Measurements from ENCODE around the gene FMN1.

Gene FMN1

DNA sequence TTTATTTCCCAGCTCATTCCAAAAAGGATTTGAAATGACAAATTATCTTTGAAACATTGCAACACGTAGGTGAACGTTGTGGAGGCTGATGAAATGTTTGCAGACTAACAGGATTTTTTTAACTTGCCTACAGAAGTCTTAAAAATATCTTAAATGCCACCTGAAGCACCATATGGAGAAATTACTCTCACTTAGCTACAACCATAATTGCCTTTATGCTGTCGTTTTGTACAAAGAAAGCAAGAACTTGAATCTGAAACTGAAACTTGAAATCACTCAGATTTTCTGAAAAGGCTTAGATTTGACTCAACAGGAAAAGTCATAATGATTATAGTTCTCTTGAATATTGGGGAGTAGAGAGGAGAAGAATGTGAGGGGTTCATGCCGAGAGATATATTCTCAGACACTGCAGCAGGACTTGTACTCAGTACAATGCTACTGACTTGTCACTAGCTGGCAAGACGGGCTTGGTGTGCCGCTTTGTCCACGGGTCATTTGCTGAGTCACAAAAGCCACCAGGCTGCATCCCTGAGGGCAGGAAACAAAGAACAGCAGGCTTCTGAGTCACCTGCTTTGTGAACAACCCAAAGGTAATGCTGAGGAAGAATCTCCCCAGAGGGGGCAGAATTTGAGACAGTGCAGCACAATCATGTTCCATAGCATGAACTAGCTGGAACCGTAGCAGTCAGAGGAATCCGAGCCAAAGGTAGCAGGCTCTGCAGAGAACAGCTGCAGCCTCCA lies 7.1 kb upstream of the FMN1 start:
- no peaks in the 10 kb centered on the region for H3K9me3 ChIP-seq (ENCODE audit: low read depth, low read length)
- H3K27ac ChIP-seq = no peak overlapping the region
- no peak overlapping the region for H3K4me3 ChIP-seq
- no peaks in the 10 kb centered on the region for H3K36me3 ChIP-seq (ENCODE audit: insufficient read depth, low read length)
- no peak overlapping the region for H3K9ac ChIP-seq (ENCODE audit: insufficient read length)
- TF ChIP-seq EZH2 (IDR thresholded peaks at IDR 0.05) (no peak), FOXP2 (optimal IDR thresholded peaks at IDR 0.05; ENCODE audit: control extremely low read depth, extremely low read length, insufficient read depth) (no peak), POLR2AphosphoS5 (IDR thresholded peaks at IDR 0.05; ENCODE audit: borderline replicate concordance, low read depth, low read length) (no peak)
- no peak for DNase-seq (ENCODE audit: low read depth, low spot score)

GRCh38 chr15:33200903-33201302 lies 6.4 kb upstream of the FMN1 start:
- H3K4me3 ChIP-seq = no peak overlapping the region
- H3K9ac ChIP-seq (ENCODE audit: insufficient read length) = no peak overlapping the region
- H3K36me3 ChIP-seq (ENCODE audit: insufficient read depth, low read length) = no peaks in the 10 kb centered on the region
- no peaks in the 10 kb centered on the region for H3K9me3 ChIP-seq (ENCODE audit: low read depth, low read length)
- TF ChIP-seq POLR2AphosphoS5 (IDR thresholded peaks at IDR 0.05; ENCODE audit: borderline replicate concordance, low read depth, low read length) = no peak
- TF ChIP-seq EZH2 (IDR thresholded peaks at IDR 0.05) = no peak
- TF ChIP-seq FOXP2 (optimal IDR thresholded peaks at IDR 0.05; ENCODE audit: control extremely low read depth, extremely low read length, insufficient read depth) = no peak
- H3K27ac ChIP-seq = no peak overlapping the region
- DNase-seq (ENCODE audit: low read depth, low spot score) = no peak

GRCh38 chr15:33200444-33200843 lies 5.9 kb upstream of the FMN1 start:
- Histone ChIP-seq H3K36me3 (ENCODE audit: insufficient read depth, low read length) (no peaks in the 10 kb centered on the region), H3K4me3 (no peak overlapping the region), H3K9me3 (ENCODE audit: low read depth, low read length) (no peaks in the 10 kb centered on the region), H3K27ac (no peak overlapping the region), H3K9ac (ENCODE audit: insufficient read length) (no peak overlapping the region)
- DNase-seq (ENCODE audit: low read depth, low spot score) = no peak
- TF ChIP-seq FOXP2 (optimal IDR thresholded peaks at IDR 0.05; ENCODE audit: control extremely low read depth, extremely low read length, insufficient read depth) (no peak), POLR2AphosphoS5 (IDR thresholded peaks at IDR 0.05; ENCODE audit: borderline replicate concordance, low read depth, low read length) (no peak), EZH2 (IDR thresholded peaks at IDR 0.05) (no peak)

DNA sequence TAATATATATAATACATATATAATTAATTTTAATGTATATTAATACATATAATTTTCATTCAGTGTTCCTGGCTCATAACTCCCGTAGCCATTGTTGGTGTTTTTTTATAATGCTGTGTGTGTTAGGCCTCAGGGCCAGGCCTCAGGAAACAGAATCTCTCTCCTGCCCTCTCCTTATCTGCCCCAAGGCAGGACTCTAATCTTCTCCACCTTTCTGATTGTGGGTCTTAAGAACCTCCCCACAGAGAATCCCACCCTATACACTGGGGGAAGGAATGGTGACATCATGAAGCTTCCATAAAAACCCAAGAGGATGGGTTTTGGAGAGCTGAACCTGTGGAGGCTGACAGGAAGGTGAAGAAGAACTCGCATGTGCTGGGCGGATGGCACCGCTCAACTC lies 4.0 kb upstream of the FMN1 start:
- H3K36me3 ChIP-seq (ENCODE audit: insufficient read depth, low read length) = no peaks in the 10 kb centered on the region
- no peak overlapping the region for H3K9ac ChIP-seq (ENCODE audit: insufficient read length)
- no peak overlapping the region for H3K4me3 ChIP-seq
- H3K27ac ChIP-seq = no peak overlapping the region
- no peaks in the 10 kb centered on the region for H3K9me3 ChIP-seq (ENCODE audit: low read depth, low read length)
- TF ChIP-seq POLR2AphosphoS5 (IDR thresholded peaks at IDR 0.05; ENCODE audit: borderline replicate concordance, low read depth, low read length) (no peak), FOXP2 (optimal IDR thresholded peaks at IDR 0.05; ENCODE audit: control extremely low read depth, extremely low read length, insufficient read depth) (no peak), EZH2 (IDR thresholded peaks at IDR 0.05) (no peak)
- no peak for DNase-seq (ENCODE audit: low read depth, low spot score)

- Histone ChIP-seq H3K4me3 (no peak overlapping the region), H3K36me3 (ENCODE audit: insufficient read depth, low read length) (no peaks in the 10 kb centered on the region), H3K9ac (ENCODE audit: insufficient read length) (no peak overlapping the region), H3K27ac (no peak overlapping the region), H3K9me3 (ENCODE audit: low read depth, low read length) (no peaks in the 10 kb centered on the region)
- no peak for TF ChIP-seq POLR2AphosphoS5 (IDR thresholded peaks at IDR 0.05; ENCODE audit: borderline replicate concordance, low read depth, low read length)
- no peak for TF ChIP-seq EZH2 (IDR thresholded peaks at IDR 0.05)
- TF ChIP-seq FOXP2 (optimal IDR thresholded peaks at IDR 0.05; ENCODE audit: control extremely low read depth, extremely low read length, insufficient read depth) = no peak
- no peak for DNase-seq (ENCODE audit: low read depth, low spot score)
Observed at GRCh38 chr15:33197636-33198035, 3.1 kb upstream of the FMN1 start.

- no peak for TF ChIP-seq POLR2AphosphoS5 (IDR thresholded peaks at IDR 0.05; ENCODE audit: borderline replicate concordance, low read depth, low read length)
- TF ChIP-seq EZH2 (IDR thresholded peaks at IDR 0.05) = no peak
- TF ChIP-seq FOXP2 (optimal IDR thresholded peaks at IDR 0.05; ENCODE audit: control extremely low read depth, extremely low read length, insufficient read depth) = no peak
- H3K9me3 ChIP-seq (ENCODE audit: low read depth, low read length) = no peaks in the 10 kb centered on the region
- H3K4me3 ChIP-seq = no peak overlapping the region
- no peak overlapping the region for H3K27ac ChIP-seq
- no peak overlapping the region for H3K9ac ChIP-seq (ENCODE audit: insufficient read length)
- H3K36me3 ChIP-seq (ENCODE audit: insufficient read depth, low read length) = no peaks in the 10 kb centered on the region
- DNase-seq (ENCODE audit: low read depth, low spot score) = no peak
Observed at GRCh38 chr15:33194237-33194636, 277 bp downstream of the FMN1 start.

DNA sequence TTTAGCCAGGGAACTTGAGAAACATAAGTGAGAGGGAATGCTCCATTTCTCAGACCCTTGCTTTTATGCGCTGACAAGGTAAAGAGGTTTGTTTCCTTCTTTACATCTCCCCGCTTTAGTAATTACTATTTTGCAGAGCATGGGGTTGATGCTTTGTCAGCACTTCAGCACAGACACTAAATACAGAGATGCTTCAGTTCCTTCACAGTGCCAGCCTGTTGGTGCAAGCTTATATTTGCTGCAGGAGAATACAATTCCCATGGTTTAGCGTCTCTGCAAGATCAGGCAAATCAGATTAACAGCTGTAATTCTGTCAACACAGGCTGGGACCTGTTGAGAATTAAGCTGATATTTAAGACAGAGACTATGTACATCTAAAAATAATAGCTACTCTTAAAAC lies 2.9 kb downstream of the FMN1 start:
- Histone ChIP-seq H3K4me3 (no peak overlapping the region), H3K27ac (no peak overlapping the region), H3K9ac (ENCODE audit: insufficient read length) (no peak overlapping the region), H3K36me3 (ENCODE audit: insufficient read depth, low read length) (no peaks in the 10 kb centered on the region), H3K9me3 (ENCODE audit: low read depth, low read length) (no peaks in the 10 kb centered on the region)
- no peak for DNase-seq (ENCODE audit: low read depth, low spot score)
- TF ChIP-seq POLR2AphosphoS5 (IDR thresholded peaks at IDR 0.05; ENCODE audit: borderline replicate concordance, low read depth, low read length) (no peak), FOXP2 (optimal IDR thresholded peaks at IDR 0.05; ENCODE audit: control extremely low read depth, extremely low read length, insufficient read depth) (no peak), EZH2 (IDR thresholded peaks at IDR 0.05) (no peak)

DNA sequence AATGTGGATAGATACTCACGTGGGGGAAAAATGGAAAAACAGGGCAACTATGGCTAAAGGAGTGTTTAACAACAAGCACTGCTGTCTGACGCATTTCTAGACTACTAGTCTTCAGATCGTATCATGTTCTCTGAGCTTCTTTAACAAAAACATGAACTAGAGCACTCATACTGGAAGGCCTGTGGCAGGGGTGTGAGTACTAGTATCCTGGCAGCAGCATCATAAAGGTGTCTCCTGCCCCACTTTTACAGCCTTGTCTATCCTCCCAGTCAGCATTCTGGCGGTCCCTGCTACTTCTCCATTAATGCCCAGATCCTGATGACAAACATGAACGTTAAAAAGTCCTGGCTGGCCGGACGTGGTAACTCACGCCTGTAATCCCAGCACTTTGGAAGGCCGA lies 4.0 kb downstream of the FMN1 start:
- no peak overlapping the region for H3K4me3 ChIP-seq
- no peak for DNase-seq (ENCODE audit: low read depth, low spot score)
- H3K9me3 ChIP-seq (ENCODE audit: low read depth, low read length) = no peaks in the 10 kb centered on the region
- no peak for TF ChIP-seq EZH2 (IDR thresholded peaks at IDR 0.05)
- TF ChIP-seq POLR2AphosphoS5 (IDR thresholded peaks at IDR 0.05; ENCODE audit: borderline replicate concordance, low read depth, low read length) = no peak
- no peak for TF ChIP-seq FOXP2 (optimal IDR thresholded peaks at IDR 0.05; ENCODE audit: control extremely low read depth, extremely low read length, insufficient read depth)
- H3K9ac ChIP-seq (ENCODE audit: insufficient read length) = no peak overlapping the region
- H3K27ac ChIP-seq = no peak overlapping the region
- H3K36me3 ChIP-seq (ENCODE audit: insufficient read depth, low read length) = no peaks in the 10 kb centered on the region

All from SK-N-MC (cell line).